ENCODE results near the gene PDXK. TPM values are rescaled to one million over a fixed set of nuclear protein-coding genes. Genes with fewer than 3 reads are reported as not detected.
"Not testable (repeated sequence)": the region's sequence is repeated elsewhere in the genome, so short reads cannot be mapped to it uniquely, and the experiment has no call there.

The PDXK gene
- polyA plus RNA-seq, 1 experiment = 129 TPM

DNA sequence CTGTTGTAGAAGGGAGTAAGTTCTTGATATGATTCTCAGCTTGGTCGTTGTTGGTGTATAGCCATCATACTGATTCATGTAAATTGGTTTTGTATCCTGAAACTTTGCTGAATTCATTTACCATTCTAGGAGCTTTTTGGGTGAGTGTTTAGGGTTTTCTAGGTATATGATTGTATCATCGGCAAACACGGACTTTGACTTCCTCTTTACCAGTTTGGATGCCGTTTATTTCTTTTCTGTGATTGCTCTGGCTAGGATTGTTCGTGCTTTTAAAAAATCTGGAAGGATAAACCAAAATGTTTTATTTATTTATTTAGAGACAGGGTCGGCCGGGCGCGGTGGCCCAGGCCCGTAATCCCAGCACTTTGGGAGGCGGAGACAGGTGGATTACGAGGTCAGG lies 39.0 kb upstream of the PDXK start:
- Histone ChIP-seq H3K4me3 (ENCODE audit: low read depth, low read length) (no peak overlapping the region), H3K27ac (ENCODE audit: low read depth, low read length) (no peak overlapping the region), H3K27me3 (ENCODE audit: control insufficient read depth, insufficient read depth, low read length) (no peaks in the 10 kb centered on the region), H3K9me3 (ENCODE audit: control insufficient read depth, insufficient read depth, low read length) (no peaks in the 10 kb centered on the region)
- no peak for DNase-seq (ENCODE audit: low read depth, low spot score)
- ChIA-PET CTCF (no interaction called here), POLR2A (no interaction called here)
- TF ChIP-seq, protein P1, sequence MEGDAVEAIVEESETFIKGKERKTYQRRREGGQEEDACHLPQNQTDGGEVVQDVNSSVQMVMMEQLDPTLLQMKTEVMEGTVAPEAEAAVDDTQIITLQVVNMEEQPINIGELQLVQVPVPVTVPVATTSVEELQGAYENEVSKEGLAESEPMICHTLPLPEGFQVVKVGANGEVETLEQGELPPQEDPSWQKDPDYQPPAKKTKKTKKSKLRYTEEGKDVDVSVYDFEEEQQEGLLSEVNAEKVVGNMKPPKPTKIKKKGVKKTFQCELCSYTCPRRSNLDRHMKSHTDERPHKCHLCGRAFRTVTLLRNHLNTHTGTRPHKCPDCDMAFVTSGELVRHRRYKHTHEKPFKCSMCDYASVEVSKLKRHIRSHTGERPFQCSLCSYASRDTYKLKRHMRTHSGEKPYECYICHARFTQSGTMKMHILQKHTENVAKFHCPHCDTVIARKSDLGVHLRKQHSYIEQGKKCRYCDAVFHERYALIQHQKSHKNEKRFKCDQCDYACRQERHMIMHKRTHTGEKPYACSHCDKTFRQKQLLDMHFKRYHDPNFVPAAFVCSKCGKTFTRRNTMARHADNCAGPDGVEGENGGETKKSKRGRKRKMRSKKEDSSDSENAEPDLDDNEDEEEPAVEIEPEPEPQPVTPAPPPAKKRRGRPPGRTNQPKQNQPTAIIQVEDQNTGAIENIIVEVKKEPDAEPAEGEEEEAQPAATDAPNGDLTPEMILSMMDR (IDR thresholded peaks at IDR 0.05; ENCODE audit: low read depth, low read length) = no peak

DNA sequence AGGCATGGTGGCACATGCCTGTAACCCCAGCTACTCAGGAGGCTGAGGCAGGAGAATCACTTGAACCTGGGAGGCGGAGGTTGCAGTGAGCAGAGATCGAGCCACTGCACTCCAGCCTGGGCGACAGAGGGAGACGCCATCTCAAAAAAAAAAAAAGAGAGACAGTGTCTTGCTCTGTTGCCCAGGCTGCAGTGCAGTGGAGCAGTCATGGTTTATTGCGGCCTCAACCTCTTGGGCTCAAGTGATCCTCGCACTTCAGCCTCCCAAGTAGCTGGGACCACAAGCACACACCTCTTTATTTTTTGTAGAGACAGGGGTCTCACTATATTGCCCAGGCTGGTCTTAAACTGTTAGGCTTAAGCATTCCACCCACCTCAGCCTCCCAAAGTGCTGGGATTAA lies 38.5 kb upstream of the PDXK start:
- H3K9me3 ChIP-seq (ENCODE audit: control insufficient read depth, insufficient read depth, low read length); H3K27ac ChIP-seq (ENCODE audit: low read depth, low read length); H3K27me3 ChIP-seq (ENCODE audit: control insufficient read depth, insufficient read depth, low read length); DNase-seq (ENCODE audit: low read depth, low spot score); CTCF ChIA-PET; H3K4me3 ChIP-seq (ENCODE audit: low read depth, low read length); POLR2A ChIA-PET: not testable (repeated sequence)

DNA sequence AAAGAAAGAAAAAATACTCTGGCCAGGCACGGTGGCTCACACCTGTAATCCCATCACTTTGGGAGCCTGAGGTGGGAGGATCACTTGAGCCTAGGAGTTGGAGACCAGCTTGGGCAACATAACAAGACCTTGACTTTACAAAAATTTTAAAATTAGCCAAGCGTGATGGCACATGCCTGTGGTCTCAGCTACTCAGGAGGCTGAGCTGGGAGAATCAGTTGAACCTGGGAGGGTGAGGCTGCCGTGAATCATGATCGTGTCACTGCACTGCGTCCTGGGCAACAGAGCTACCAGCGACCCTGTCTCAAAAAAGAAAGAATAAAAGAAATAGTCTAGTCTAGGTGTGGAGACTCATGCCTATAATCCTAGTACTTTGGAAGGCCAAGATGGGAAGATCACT lies 37.3 kb upstream of the PDXK start:
- ChIA-PET CTCF (no interaction called here), POLR2A (no interaction called here)
- TF ChIP-seq, protein P1 (IDR thresholded peaks at IDR 0.05; ENCODE audit: low read depth, low read length) = no peak
- Histone ChIP-seq H3K9me3 (ENCODE audit: control insufficient read depth, insufficient read depth, low read length) (no peaks in the 10 kb centered on the region), H3K4me3 (ENCODE audit: low read depth, low read length) (no peak overlapping the region), H3K27ac (ENCODE audit: low read depth, low read length) (no peak overlapping the region), H3K27me3 (ENCODE audit: control insufficient read depth, insufficient read depth, low read length) (no peaks in the 10 kb centered on the region)
- DNase-seq (ENCODE audit: low read depth, low spot score) = no peak

DNA sequence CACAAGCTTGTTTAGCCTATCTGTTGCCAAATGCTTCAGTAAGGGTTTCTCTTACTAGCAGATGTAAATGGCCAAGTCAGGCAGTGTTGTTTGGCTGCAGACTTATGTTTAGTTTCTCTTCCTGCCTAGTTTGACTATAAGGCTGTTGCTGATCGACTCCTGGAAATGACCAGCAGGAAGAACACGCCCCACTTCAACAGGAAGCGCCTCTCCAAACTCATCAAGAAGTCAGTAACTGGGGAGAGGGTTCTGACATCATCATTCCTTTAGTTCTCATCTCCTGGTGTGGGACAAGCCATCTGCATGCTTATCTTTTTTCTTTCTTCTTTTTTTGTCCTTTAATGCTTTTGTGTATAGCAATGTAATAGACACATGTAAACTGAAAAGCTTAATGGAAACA lies 34.5 kb upstream of the PDXK start:
- TF ChIP-seq, protein P1 (IDR thresholded peaks at IDR 0.05; ENCODE audit: low read depth, low read length) = no peak
- Histone ChIP-seq H3K27ac (ENCODE audit: low read depth, low read length) (no peak overlapping the region), H3K27me3 (ENCODE audit: control insufficient read depth, insufficient read depth, low read length) (no peaks in the 10 kb centered on the region), H3K9me3 (ENCODE audit: control insufficient read depth, insufficient read depth, low read length) (no peaks in the 10 kb centered on the region), H3K4me3 (ENCODE audit: low read depth, low read length) (no peak overlapping the region)
- ChIA-PET POLR2A (no interaction called here), CTCF (no interaction called here)
- DNase-seq (ENCODE audit: low read depth, low spot score) = no peak

DNA sequence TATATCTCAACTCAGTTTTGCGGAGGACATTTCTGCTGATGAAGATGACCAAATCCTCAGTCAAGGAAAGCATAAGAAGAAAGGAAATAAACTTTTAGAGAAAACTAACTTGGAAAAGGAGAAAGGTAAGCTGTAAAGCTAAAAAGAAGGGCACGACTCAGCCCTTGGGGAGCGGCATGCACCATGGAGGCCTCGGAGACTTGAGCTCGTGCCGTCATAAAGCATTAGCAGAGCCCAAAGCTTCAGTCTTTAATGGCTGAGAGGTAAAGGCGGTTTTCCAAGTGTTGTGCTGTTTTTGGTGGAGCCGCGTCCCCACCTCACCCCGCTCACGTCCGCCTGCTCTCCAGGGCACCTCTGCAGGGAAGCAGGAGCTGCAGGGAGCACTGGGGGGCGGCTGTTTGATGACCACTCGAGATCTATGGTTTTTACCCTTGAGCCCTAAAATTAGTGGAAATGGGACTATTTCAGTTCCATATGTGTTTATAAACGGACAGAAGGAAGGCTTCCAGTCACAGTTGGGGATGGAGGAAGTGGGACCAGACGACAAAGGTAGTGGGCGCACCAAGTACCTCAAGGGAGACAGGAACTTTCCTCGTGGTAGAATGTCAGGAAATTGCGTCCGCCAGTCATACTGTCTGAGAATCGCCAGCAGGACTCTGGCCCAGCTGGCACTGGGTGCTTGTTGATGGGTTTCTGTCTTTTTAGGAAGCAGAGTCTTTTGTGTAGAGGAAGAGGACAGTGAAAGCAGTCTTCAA lies 31.9 kb upstream of the PDXK start:
- no peak overlapping the region for H3K27ac ChIP-seq (ENCODE audit: low read depth, low read length)
- no peaks in the 10 kb centered on the region for H3K27me3 ChIP-seq (ENCODE audit: control insufficient read depth, insufficient read depth, low read length)
- ChIA-PET POLR2A (no interaction called here), CTCF (no interaction called here)
- H3K4me3 ChIP-seq (ENCODE audit: low read depth, low read length) = no peak overlapping the region
- DNase-seq (ENCODE audit: low read depth, low spot score) = no peak
- TF ChIP-seq, protein P1 (IDR thresholded peaks at IDR 0.05; ENCODE audit: low read depth, low read length) = no peak
- no peaks in the 10 kb centered on the region for H3K9me3 ChIP-seq (ENCODE audit: control insufficient read depth, insufficient read depth, low read length)

All from AG04450 (cell line).